ENCODE data around the gene TBC1D12.

- TF ChIP-seq POLR2AphosphoS5 (IDR thresholded peaks at IDR 0.05; ENCODE audit: low read depth, low read length), result no peak
- TF ChIP-seq REST (IDR thresholded peaks at IDR 0.05; ENCODE audit: insufficient read depth in 1 of 2, low read depth in 2 of 2, low read length in 2 of 2), result 0 out of 4 replicates have a peak, but pooled peaks of 1 of the 2 experiments have one; percentile 18
- TF ChIP-seq TAF1 (IDR thresholded peaks at IDR 0.05; ENCODE audit: borderline replicate concordance, insufficient read depth, low read length), result no peak
Observed at GRCh38 chr10:94403380-94404213, 1.3 kb downstream of the TBC1D12 start.

All from PFSK-1 (cell line).